NCI-H345 (cell line): ENCODE data around the gene NECTIN1.

Source experiments
- DNase-seq: peaks from one replicate; lab custom pipeline; 2025; lab: John Stamatoyannopoulos, UW

NECTIN1 gene

GRCh38 chr11:119728651-119729580, at the start of gene NECTIN1:
NECTIN1 (minus strand) TSS chr11:119729200; CDS start chr11:119728553, 647 bp downstream.
- peak; percentile 86 for DNase-seq

- DNase-seq: no peak
Observed at GRCh38 chr11:119778391-119779194, 49.6 kb upstream of the NECTIN1 start.

GRCh38 chr11:119777940-119778339, 48.9 kb upstream of the NECTIN1 start:
- DNase-seq: no peak

- no peak for DNase-seq
Observed at GRCh38 chr11:119776651-119777050, 47.7 kb upstream of the NECTIN1 start.

- DNase-seq: no peak
Observed at GRCh38 chr11:119776031-119776636, 47.1 kb upstream of the NECTIN1 start.

- DNase-seq: no peak
Observed at GRCh38 chr11:119774172-119774763, 45.3 kb upstream of the NECTIN1 start.

GRCh38 chr11:119772641-119773415, 43.8 kb upstream of the NECTIN1 start:
- DNase-seq: peak; percentile 41

- no peak for DNase-seq
Observed at GRCh38 chr11:119772076-119772475, 43.1 kb upstream of the NECTIN1 start.

GRCh38 chr11:119771172-119771770, 42.3 kb upstream of the NECTIN1 start:
- no peak for DNase-seq

- no peak for DNase-seq
Observed at GRCh38 chr11:119765628-119766027, 36.6 kb upstream of the NECTIN1 start.

GRCh38 chr11:119764108-119764868, 35.3 kb upstream of the NECTIN1 start:
- DNase-seq: no peak

- no peak for DNase-seq
Observed at GRCh38 chr11:119763071-119763728, 34.2 kb upstream of the NECTIN1 start.

GRCh38 chr11:119759747-119760412, 30.9 kb upstream of the NECTIN1 start:
- DNase-seq: no peak

GRCh38 chr11:119759324-119759723, 30.3 kb upstream of the NECTIN1 start:
- DNase-seq: no peak

GRCh38 chr11:119758291-119758690, 29.3 kb upstream of the NECTIN1 start:
- DNase-seq: no peak

GRCh38 chr11:119757378-119757777, 28.4 kb upstream of the NECTIN1 start:
- DNase-seq: no peak

GRCh38 chr11:119756169-119756865, 27.3 kb upstream of the NECTIN1 start:
- no peak for DNase-seq

- DNase-seq: no peak
Observed at GRCh38 chr11:119755356-119756071, 26.5 kb upstream of the NECTIN1 start.
